ENCODE measurements around the gene SCO1.

GRCh38 chr17:10739386-10739785 lies 42.1 kb upstream of the SCO1 start:
- no peak for TF ChIP-seq CTCF (IDR thresholded peaks at IDR 0.05)
- TF ChIP-seq POLR2A (IDR thresholded peaks at IDR 0.05), result no peak

Measured in lower leg skin (tissue), 3 donors.